HepG2 (cell line): ENCODE measurements around the gene KRTCAP2. TPM values are rescaled to one million over a fixed set of nuclear protein-coding genes. Genes with fewer than 3 reads are reported as not detected.

Experiments used
- HOXA5 ChIP-seq: sonication (generic); formaldehyde crosslinking; IDR thresholded peaks from 2 replicates; pipeline ENCODE4 v1.4.0; 2020; ENCODE audit warnings: missing genetic modification reagents
- KLF6 ChIP-seq: IDR thresholded peaks from 2 replicates; pipeline ENCODE4 v1.8.0; 2016; ENCODE audit warnings: missing biosample characterization, missing genetic modification reagents
- NCOA1 ChIP-seq: sonication (generic); formaldehyde crosslinking; IDR thresholded peaks from 2 replicates; pipeline ENCODE4 v1.9.0; 2021; ENCODE audit warnings: missing genetic modification reagents
- PRMT3 ChIP-seq: sonication (generic); formaldehyde crosslinking; IDR thresholded peaks from 2 replicates; pipeline ENCODE4 v1.8.1; 2022; ENCODE audit warnings: low read depth, mild to moderate bottlenecking, moderate library complexity, missing genetic modification reagents, borderline replicate concordance
- U2AF1 ChIP-seq: fragments of 200-400 bp; formaldehyde crosslinking; optimal IDR thresholded peaks from 2 replicates; pipeline ENCODE3; 2017; ENCODE audit warnings: mild to moderate bottlenecking, low read depth, low read length
- ZNF367 ChIP-seq: sonication (generic); formaldehyde crosslinking; IDR thresholded peaks from 2 replicates; pipeline ENCODE4 v1.4.0; 2020; ENCODE audit warnings: missing genetic modification reagents, borderline replicate concordance
- ZNF598 ChIP-seq: sonication (generic); formaldehyde crosslinking; IDR thresholded peaks from 2 replicates; pipeline ENCODE4 v1.5.1; 2020; ENCODE audit warnings: mild to moderate bottlenecking, missing genetic modification reagents, borderline replicate concordance
- ZZZ3 ChIP-seq: sonication (generic); formaldehyde crosslinking; IDR thresholded peaks from 2 replicates; pipeline ENCODE4 v1.4.0; 2020; ENCODE audit warnings: missing genetic modification reagents, mild to moderate bottlenecking, borderline replicate concordance
- polyA plus RNA-seq, 8 experiments: library from polyadenylated mRNA; depleted of rRNA in 3 of 8; stranded (reverse) in 7 of 8; unstranded in 1 of 8; fragments of >200 nt; fragmentation: Illumina TruSeq in 4 of 8; extraction: Trizol in 4 of 8; gene quantifications; 2 replicates each; pipeline versions ENCODE4 v1.2.1 to v1.2.3, GENCODE V29; 2011 to 2016; ENCODE audit warnings: low read depth in 4 of 8, missing spikeins in 1 of 8, mixed read lengths in 1 of 8; ENCODE audit not compliant: insufficient read depth in 1 of 8
- total RNA-seq, 5 experiments: library from RNA; depleted of rRNA; stranded (reverse); fragments of >200 nt; fragmentation: Illumina TruSeq; extraction: Trizol; gene quantifications; 2 replicates each; pipeline ENCODE4 v1.2.3, GENCODE V29; 2016; ENCODE audit warnings: low read depth in 1 of 5
- TF ChIP-seq, protein P1 (sequence below): sonication (generic); formaldehyde crosslinking; IDR thresholded peaks from 2 replicates; pipeline ENCODE4 v1.4.0; 2020; ENCODE audit warnings: missing genetic modification reagents, borderline replicate concordance
- TF ChIP-seq, protein P2 (sequence below): sonication (generic); formaldehyde crosslinking; IDR thresholded peaks from 2 replicates; pipeline ENCODE4 v1.4.0; 2020; ENCODE audit warnings: missing genetic modification reagents
- TF ChIP-seq, protein P3 (sequence below): sonication (generic); formaldehyde crosslinking; IDR thresholded peaks from 2 replicates; pipeline ENCODE4 v1.4.0; 2020; ENCODE audit warnings: missing genetic modification reagents, low read depth, mild to moderate bottlenecking, borderline replicate concordance
- TF ChIP-seq, protein P4 (sequence below): sonication (generic); formaldehyde crosslinking; IDR thresholded peaks from 2 replicates; pipeline ENCODE4 v1.4.0; 2020; ENCODE audit warnings: missing genetic modification reagents
- TF ChIP-seq, protein P5 (sequence below): sonication (generic); formaldehyde crosslinking; IDR thresholded peaks from 2 replicates; pipeline ENCODE4 v1.8.0; 2022; ENCODE audit warnings: missing genetic modification reagents, mild to moderate bottlenecking, inconsistent platforms, borderline replicate concordance
- TF ChIP-seq, protein P6 (sequence below): sonication (generic); formaldehyde crosslinking; IDR thresholded peaks from 2 replicates; pipeline ENCODE4 v1.5.1; 2020; ENCODE audit warnings: missing genetic modification reagents, mild to moderate bottlenecking, borderline replicate concordance
- TF ChIP-seq, protein P7 (sequence below): IDR thresholded peaks from 2 replicates; pipeline ENCODE4 v1.6.1; 2016; ENCODE audit warnings: low read depth, control low read depth
- TF ChIP-seq, protein P8 (sequence below): sonication (generic); formaldehyde crosslinking; IDR thresholded peaks from 2 replicates; pipeline ENCODE4 v1.4.0; 2020; ENCODE audit warnings: mild to moderate bottlenecking, missing genetic modification reagents

KRTCAP2 gene
- total and polyA plus RNA-seq, 2 of the 13 experiments (the other 11 are each of a cell fraction or from before 2014, with no cell fraction given) = 77.3 to 79.4 TPM

DNA sequence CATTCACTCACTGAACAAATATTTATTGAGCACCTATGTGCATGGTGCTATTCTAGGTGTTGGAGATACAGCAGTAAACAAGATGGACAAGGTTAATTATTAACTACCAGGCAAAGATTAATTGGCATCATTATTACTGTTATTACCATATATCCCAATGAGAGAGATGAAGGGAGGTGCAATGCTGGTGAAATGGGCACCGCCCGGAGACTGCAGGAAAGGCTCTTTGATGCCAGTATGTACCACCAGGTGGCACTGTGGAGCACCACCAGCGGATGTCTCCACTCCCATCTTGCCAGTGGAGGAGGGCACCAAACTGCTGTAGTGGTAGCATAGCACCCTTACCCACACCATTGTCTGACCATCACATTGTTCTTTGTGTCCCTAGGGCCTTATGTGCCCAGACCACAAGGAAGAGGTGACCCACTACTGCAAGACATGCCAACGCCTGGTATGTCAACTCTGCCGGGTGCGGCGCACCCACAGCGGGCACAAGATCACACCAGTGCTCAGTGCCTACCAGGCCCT is 3.5 kb upstream of the KRTCAP2 start (continued):
- TF ChIP-seq, protein P1, sequence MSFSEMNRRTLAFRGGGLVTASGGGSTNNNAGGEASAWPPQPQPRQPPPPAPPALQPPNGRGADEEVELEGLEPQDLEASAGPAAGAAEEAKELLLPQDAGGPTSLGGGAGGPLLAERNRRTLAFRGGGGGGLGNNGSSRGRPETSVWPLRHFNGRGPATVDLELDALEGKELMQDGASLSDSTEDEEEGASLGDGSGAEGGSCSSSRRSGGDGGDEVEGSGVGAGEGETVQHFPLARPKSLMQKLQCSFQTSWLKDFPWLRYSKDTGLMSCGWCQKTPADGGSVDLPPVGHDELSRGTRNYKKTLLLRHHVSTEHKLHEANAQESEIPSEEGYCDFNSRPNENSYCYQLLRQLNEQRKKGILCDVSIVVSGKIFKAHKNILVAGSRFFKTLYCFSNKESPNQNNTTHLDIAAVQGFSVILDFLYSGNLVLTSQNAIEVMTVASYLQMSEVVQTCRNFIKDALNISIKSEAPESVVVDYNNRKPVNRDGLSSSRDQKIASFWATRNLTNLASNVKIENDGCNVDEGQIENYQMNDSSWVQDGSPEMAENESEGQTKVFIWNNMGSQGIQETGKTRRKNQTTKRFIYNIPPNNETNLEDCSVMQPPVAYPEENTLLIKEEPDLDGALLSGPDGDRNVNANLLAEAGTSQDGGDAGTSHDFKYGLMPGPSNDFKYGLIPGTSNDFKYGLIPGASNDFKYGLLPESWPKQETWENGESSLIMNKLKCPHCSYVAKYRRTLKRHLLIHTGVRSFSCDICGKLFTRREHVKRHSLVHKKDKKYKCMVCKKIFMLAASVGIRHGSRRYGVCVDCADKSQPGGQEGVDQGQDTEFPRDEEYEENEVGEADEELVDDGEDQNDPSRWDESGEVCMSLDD (CRISPR knock-in tag) = no peak
- TF ChIP-seq U2AF1 (no peak), ZNF598 (CRISPR knock-in tag) (no peak), HOXA5 (no peak), ZNF367 (CRISPR knock-in tag) (no peak), KLF6 (CRISPR knock-in tag) (no peak), NCOA1 (CRISPR knock-in tag) (no peak), PRMT3 (CRISPR knock-in tag) (no peak), ZZZ3 (CRISPR knock-in tag) (no peak)
- TF ChIP-seq, protein P2, sequence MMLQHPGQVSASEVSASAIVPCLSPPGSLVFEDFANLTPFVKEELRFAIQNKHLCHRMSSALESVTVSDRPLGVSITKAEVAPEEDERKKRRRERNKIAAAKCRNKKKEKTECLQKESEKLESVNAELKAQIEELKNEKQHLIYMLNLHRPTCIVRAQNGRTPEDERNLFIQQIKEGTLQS = no peak
- TF ChIP-seq, protein P3, sequence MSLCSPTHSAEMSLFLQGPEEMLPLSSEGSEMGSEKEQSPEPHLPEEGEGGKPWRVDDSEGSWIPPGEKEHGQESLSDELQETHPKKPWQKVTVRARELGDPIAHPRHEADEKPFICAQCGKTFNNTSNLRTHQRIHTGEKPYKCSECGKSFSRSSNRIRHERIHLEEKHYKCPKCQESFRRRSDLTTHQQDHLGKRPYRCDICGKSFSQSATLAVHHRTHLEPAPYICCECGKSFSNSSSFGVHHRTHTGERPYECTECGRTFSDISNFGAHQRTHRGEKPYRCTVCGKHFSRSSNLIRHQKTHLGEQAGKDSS (CRISPR knock-in tag) = no peak
- TF ChIP-seq, protein P4, sequence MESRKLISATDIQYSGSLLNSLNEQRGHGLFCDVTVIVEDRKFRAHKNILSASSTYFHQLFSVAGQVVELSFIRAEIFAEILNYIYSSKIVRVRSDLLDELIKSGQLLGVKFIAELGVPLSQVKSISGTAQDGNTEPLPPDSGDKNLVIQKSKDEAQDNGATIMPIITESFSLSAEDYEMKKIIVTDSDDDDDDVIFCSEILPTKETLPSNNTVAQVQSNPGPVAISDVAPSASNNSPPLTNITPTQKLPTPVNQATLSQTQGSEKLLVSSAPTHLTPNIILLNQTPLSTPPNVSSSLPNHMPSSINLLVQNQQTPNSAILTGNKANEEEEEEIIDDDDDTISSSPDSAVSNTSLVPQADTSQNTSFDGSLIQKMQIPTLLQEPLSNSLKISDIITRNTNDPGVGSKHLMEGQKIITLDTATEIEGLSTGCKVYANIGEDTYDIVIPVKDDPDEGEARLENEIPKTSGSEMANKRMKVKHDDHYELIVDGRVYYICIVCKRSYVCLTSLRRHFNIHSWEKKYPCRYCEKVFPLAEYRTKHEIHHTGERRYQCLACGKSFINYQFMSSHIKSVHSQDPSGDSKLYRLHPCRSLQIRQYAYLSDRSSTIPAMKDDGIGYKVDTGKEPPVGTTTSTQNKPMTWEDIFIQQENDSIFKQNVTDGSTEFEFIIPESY (CRISPR knock-in tag) = 0 out of 2 replicates have a peak, but pooled peaks have one; percentile 18
- TF ChIP-seq, protein P5, sequence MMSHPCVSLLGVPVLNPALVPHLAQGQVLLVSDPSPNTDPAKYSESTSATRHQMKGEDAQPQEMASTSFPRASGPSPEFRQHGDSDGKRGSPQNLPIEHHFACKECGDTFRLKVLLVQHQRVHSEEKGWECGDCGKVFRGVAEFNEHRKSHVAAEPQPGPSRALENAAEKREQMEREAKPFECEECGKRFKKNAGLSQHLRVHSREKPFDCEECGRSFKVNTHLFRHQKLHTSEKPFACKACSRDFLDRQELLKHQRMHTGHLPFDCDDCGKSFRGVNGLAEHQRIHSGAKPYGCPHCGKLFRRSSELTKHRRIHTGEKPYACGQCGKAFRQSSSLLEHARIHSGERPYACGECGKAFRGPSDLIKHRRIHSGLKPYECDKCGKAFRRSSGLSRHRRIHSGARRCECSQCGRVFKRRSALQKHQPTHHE = no peak
- TF ChIP-seq, protein P6, sequence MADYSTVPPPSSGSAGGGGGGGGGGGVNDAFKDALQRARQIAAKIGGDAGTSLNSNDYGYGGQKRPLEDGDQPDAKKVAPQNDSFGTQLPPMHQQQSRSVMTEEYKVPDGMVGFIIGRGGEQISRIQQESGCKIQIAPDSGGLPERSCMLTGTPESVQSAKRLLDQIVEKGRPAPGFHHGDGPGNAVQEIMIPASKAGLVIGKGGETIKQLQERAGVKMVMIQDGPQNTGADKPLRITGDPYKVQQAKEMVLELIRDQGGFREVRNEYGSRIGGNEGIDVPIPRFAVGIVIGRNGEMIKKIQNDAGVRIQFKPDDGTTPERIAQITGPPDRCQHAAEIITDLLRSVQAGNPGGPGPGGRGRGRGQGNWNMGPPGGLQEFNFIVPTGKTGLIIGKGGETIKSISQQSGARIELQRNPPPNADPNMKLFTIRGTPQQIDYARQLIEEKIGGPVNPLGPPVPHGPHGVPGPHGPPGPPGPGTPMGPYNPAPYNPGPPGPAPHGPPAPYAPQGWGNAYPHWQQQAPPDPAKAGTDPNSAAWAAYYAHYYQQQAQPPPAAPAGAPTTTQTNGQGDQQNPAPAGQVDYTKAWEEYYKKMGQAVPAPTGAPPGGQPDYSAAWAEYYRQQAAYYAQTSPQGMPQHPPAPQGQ = no peak
- TF ChIP-seq, protein P7, sequence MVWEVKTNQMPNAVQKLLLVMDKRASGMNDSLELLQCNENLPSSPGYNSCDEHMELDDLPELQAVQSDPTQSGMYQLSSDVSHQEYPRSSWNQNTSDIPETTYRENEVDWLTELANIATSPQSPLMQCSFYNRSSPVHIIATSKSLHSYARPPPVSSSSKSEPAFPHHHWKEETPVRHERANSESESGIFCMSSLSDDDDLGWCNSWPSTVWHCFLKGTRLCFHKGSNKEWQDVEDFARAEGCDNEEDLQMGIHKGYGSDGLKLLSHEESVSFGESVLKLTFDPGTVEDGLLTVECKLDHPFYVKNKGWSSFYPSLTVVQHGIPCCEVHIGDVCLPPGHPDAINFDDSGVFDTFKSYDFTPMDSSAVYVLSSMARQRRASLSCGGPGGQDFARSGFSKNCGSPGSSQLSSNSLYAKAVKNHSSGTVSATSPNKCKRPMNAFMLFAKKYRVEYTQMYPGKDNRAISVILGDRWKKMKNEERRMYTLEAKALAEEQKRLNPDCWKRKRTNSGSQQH (CRISPR knock-in tag) = 0 out of 2 replicates have a peak, but pooled peaks have one; percentile 34
- TF ChIP-seq, protein P8, sequence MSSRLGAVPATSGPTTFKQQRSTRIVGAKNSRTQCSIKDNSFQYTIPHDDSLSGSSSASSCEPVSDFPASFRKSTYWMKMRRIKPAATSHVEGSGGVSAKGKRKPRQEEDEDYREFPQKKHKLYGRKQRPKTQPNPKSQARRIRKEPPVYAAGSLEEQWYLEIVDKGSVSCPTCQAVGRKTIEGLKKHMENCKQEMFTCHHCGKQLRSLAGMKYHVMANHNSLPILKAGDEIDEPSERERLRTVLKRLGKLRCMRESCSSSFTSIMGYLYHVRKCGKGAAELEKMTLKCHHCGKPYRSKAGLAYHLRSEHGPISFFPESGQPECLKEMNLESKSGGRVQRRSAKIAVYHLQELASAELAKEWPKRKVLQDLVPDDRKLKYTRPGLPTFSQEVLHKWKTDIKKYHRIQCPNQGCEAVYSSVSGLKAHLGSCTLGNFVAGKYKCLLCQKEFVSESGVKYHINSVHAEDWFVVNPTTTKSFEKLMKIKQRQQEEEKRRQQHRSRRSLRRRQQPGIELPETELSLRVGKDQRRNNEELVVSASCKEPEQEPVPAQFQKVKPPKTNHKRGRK (CRISPR knock-in tag) = no peak
